Spleen (tissue), 7 donors: ENCODE data around the gene NEDD9.

Experiments
- POLR2A ChIP-seq, 3 donors: fragments of 450-650 bp; IDR thresholded peaks; one replicate each; pipeline ENCODE4 v1.5.1; 2017; ENCODE audit warnings: antibody characterized with exemption in 3 of 3, mild to moderate bottlenecking in 1 of 3
- TF ChIP-seq, protein P1 (sequence below), 11 experiments: fragments of 200-600 bp in 7 of 11; fragments of 450-650 bp in 4 of 11; sonication (generic) in 4 of 11; IDR thresholded peaks in 8 of 11; conservative IDR thresholded peaks in 3 of 11; 1 replicate in 7 of 11; 2 replicates in 4 of 11; pipeline versions ENCODE4 v1.4.0 to v1.8.0; 2016 to 2021; ENCODE audit warnings: antibody characterized with exemption in 11 of 11, inconsistent platforms in 4 of 11, mild to moderate bottlenecking in 1 of 11
- donor health status: DM: no; HTN: no; CAD: no; lungs with moderate emphysema.
- donor health status: DM: no; HTN: no; CAD: no.
- donor health status: DM: no; HTN: no; CAD: no.

DNA sequence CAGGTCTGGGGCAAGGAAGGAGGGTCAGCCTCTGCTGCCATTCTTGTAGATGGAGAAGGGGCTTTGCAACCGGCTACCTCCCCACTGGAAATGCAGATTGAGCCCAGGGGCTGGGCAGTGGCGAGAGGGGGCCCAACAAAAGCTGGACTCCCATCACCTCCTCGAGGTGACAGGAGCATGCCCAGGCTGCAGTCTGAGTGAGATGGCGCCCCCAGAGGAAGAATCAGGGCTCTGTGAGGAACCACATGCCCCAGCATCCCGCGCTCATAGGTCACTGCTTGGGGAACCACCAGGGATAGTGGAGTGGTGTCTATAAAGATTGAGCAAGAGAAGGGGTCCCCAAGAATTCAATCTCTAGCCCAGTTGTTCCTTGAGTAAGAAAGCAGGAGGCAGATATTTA lies 31.6 kb upstream of the NEDD9 start:
- no peak for TF ChIP-seq POLR2A (IDR thresholded peaks at IDR 0.05)
- TF ChIP-seq, protein P1, sequence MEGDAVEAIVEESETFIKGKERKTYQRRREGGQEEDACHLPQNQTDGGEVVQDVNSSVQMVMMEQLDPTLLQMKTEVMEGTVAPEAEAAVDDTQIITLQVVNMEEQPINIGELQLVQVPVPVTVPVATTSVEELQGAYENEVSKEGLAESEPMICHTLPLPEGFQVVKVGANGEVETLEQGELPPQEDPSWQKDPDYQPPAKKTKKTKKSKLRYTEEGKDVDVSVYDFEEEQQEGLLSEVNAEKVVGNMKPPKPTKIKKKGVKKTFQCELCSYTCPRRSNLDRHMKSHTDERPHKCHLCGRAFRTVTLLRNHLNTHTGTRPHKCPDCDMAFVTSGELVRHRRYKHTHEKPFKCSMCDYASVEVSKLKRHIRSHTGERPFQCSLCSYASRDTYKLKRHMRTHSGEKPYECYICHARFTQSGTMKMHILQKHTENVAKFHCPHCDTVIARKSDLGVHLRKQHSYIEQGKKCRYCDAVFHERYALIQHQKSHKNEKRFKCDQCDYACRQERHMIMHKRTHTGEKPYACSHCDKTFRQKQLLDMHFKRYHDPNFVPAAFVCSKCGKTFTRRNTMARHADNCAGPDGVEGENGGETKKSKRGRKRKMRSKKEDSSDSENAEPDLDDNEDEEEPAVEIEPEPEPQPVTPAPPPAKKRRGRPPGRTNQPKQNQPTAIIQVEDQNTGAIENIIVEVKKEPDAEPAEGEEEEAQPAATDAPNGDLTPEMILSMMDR (IDR thresholded peaks at IDR 0.05 in 8 of 11, conservative IDR thresholded peaks at IDR 0.05 in 3 of 11), result no peak
